Uterus (tissue), 4 donors: ENCODE data around the gene ALG2. TPM values are rescaled to one million over a fixed set of nuclear protein-coding genes. Genes with fewer than 3 reads are reported as not detected.

Experiments
- DNase-seq, 2 donors: peaks; one replicate each; pipeline ENCODE4 v3.0.0-alpha.2; 2019 to 2020
- H3K27ac ChIP-seq, 2 donors: fragments of 200-600 bp; sonication (generic); 1 replicate in 1 of 2; 2 replicates in 1 of 2; pipeline ENCODE4 v1.5.1; 2016 to 2018
- H3K27me3 ChIP-seq, 2 donors: fragments of 200-600 bp; sonication (generic); one replicate each; pipeline ENCODE4 v1.5.1; 2018 to 2019; ENCODE audit warnings: control low read depth in 1 of 2
- H3K36me3 ChIP-seq, 2 donors: fragments of 200-600 bp; sonication (generic); one replicate each; pipeline ENCODE4 v1.5.1; 2019; ENCODE audit warnings: control low read depth in 1 of 2
- H3K4me1 ChIP-seq, 2 donors: fragments of 200-600 bp; sonication (generic); one replicate each; pipeline ENCODE4 v1.5.1; 2018 to 2019; ENCODE audit warnings: control low read depth in 1 of 2
- H3K4me3 ChIP-seq, 2 donors: fragments of 200-600 bp; sonication (generic); 1 replicate in 1 of 2; 2 replicates in 1 of 2; pipeline ENCODE4 v1.5.1; 2018 to 2019; ENCODE audit warnings: mild to moderate bottlenecking in 1 of 2
- H3K9me3 ChIP-seq, 2 donors: fragments of 200-600 bp; sonication (generic); one replicate each; pipeline ENCODE4 v1.5.1; 2019; ENCODE audit warnings: control low read depth in 1 of 2
- CTCF ChIP-seq, 4 experiments: fragments of 200-600 bp in 2 of 4; fragments of 450-650 bp in 2 of 4; sonication (generic) in 2 of 4; IDR thresholded peaks; one replicate each; pipeline ENCODE4 v1.5.1; 2016 to 2019; ENCODE audit warnings: antibody characterized with exemption in 4 of 4, mild to moderate bottlenecking in 2 of 4, moderate library complexity in 1 of 4
- POLR2A ChIP-seq, 2 donors: fragments of 450-650 bp; IDR thresholded peaks; one replicate each; pipeline ENCODE4 v1.6.1; 2016; ENCODE audit warnings: antibody characterized with exemption in 2 of 2, mild to moderate bottlenecking in 1 of 2, moderate library complexity in 1 of 2
- intact Hi-C: fragments of 100-400 bp; cut with DNase I; formaldehyde crosslinking; loops from one replicate; pipeline ENCODE4 v1.15.1; 2023; ENCODE audit warnings: low total_unique reads
- total RNA-seq, 4 donors: library from RNA; depleted of rRNA in 3 of 4; stranded (reverse); fragments of >200 nt in 3 of 4; gene quantifications; one replicate each; pipeline versions ENCODE4 v1.1.0 to v1.2.4, GENCODE V29; 2014 to 2023
- donor health status: DM: yes; HTN: yes; CAD: no.

Gene ALG2
- total RNA-seq, 4 donors from 2014 or later: 37.6 to 62.2 (median 45.3) TPM

- Histone ChIP-seq H3K36me3 (no peaks in the 10 kb centered on the region), H3K4me1 (no peaks in the 10 kb centered on the region), H3K4me3 (no peak overlapping the region), H3K27me3 (no peaks in the 10 kb centered on the region), H3K9me3 (no peaks in the 10 kb centered on the region), H3K27ac (no peak overlapping the region)
- intact Hi-C loops: no loop called here
- DNase-seq: no peak
- TF ChIP-seq CTCF (IDR thresholded peaks at IDR 0.05): no peak
- no peak for TF ChIP-seq POLR2A (IDR thresholded peaks at IDR 0.05)
Measured at GRCh38 chr9:99192786-99193465, 28.8 kb downstream of the ALG2 start.

- TF ChIP-seq CTCF (IDR thresholded peaks at IDR 0.05): no peak
- intact Hi-C loops: no loop called here
Measured at GRCh38 chr9:99190597-99191283, 31.0 kb downstream of the ALG2 start.

GRCh38 chr9:99189887-99190596 lies 31.7 kb downstream of the ALG2 start:
- intact Hi-C loops: no loop called here
- no peak for TF ChIP-seq POLR2A (IDR thresholded peaks at IDR 0.05)
- TF ChIP-seq CTCF (IDR thresholded peaks at IDR 0.05): no peak
- H3K36me3 ChIP-seq: no peaks in the 10 kb centered on the region
- H3K9me3 ChIP-seq: no peaks in the 10 kb centered on the region
- no peaks in the 10 kb centered on the region for H3K27me3 ChIP-seq
- no peaks in the 10 kb centered on the region for H3K4me1 ChIP-seq
- no peak overlapping the region for H3K27ac ChIP-seq
- no peak for DNase-seq
- no peak overlapping the region for H3K4me3 ChIP-seq

More at GRCh38 chr9:99190597-99191283, 31.0 kb downstream of the ALG2 start:
- H3K27me3 ChIP-seq: no peaks in the 10 kb centered on the region
- no peaks in the 10 kb centered on the region for H3K4me1 ChIP-seq
- H3K4me3 ChIP-seq: no peak overlapping the region
- no peak for DNase-seq
- no peaks in the 10 kb centered on the region for H3K36me3 ChIP-seq
- no peaks in the 10 kb centered on the region for H3K9me3 ChIP-seq
- no peak overlapping the region for H3K27ac ChIP-seq

GRCh38 chr9:99189186-99189585 lies 32.6 kb downstream of the ALG2 start:
- H3K9me3 ChIP-seq: no peaks in the 10 kb centered on the region
- intact Hi-C loops: no loop called here
- DNase-seq: no peak
- no peaks in the 10 kb centered on the region for H3K27me3 ChIP-seq
- H3K4me3 ChIP-seq: no peak overlapping the region
- no peaks in the 10 kb centered on the region for H3K4me1 ChIP-seq
- TF ChIP-seq POLR2A (IDR thresholded peaks at IDR 0.05): no peak
- no peak for TF ChIP-seq CTCF (IDR thresholded peaks at IDR 0.05)
- H3K36me3 ChIP-seq: no peaks in the 10 kb centered on the region
- H3K27ac ChIP-seq: no peak overlapping the region

- H3K27me3 ChIP-seq: no peaks in the 10 kb centered on the region
- intact Hi-C loops: no loop called here
- TF ChIP-seq CTCF (IDR thresholded peaks at IDR 0.05) (no peak), POLR2A (IDR thresholded peaks at IDR 0.05) (no peak)
- H3K27ac ChIP-seq: no peak overlapping the region
- no peak overlapping the region for H3K4me3 ChIP-seq
- H3K36me3 ChIP-seq: no peaks in the 10 kb centered on the region
- no peak for DNase-seq
- H3K4me1 ChIP-seq: no peaks in the 10 kb centered on the region
- no peaks in the 10 kb centered on the region for H3K9me3 ChIP-seq
Measured at GRCh38 chr9:99187311-99187710, 34.4 kb downstream of the ALG2 start.
